NCI-H345 treated with DMSO at 0.1 percent for 48 hours (cell line): ENCODE data around the gene ZBTB47.

Source experiments
- DNase-seq: peaks from one replicate; lab custom pipeline; 2025; ENCODE audit not compliant: unreplicated experiment; lab: John Stamatoyannopoulos, UW

ZBTB47 gene

GRCh38 chr3:42711491-42712343, 58.2 kb downstream of the ZBTB47 start:
- DNase-seq, result no peak

GRCh38 chr3:42712344-42712648, 58.8 kb downstream of the ZBTB47 start:
- no peak for DNase-seq

GRCh38 chr3:42712688-42713372, 59.3 kb downstream of the ZBTB47 start:
- DNase-seq, result no peak

- DNase-seq, result no peak
Measured at GRCh38 chr3:42713747-42714146, 60.2 kb downstream of the ZBTB47 start.

GRCh38 chr3:42714171-42714852, 60.8 kb downstream of the ZBTB47 start:
- DNase-seq, result no peak
